HG03108 (cell line): ENCODE measurements around the gene ULK3.

Experiments used
- ATAC-seq: cut with Tn5 transposase; IDR thresholded peaks from one replicate; pipeline ENCODE4 v1.9.1; 2021; ENCODE audit warnings: moderate library complexity; ENCODE audit not compliant: unreplicated experiment

Gene ULK3

GRCh38 chr15:74840851-74841775, 1.8 kb downstream of the ULK3 start:
- ATAC-seq, result no peak

GRCh38 chr15:74839526-74840395, 3.2 kb downstream of the ULK3 start:
- no peak for ATAC-seq

GRCh38 chr15:74838746-74839525, 4.0 kb downstream of the ULK3 start:
- ATAC-seq, result no peak

GRCh38 chr15:74838137-74838516, 4.8 kb downstream of the ULK3 start:
- no peak for ATAC-seq

GRCh38 chr15:74837482-74838136, 5.3 kb downstream of the ULK3 start:
- no peak for ATAC-seq

GRCh38 chr15:74836846-74837245, 6.1 kb downstream of the ULK3 start:
- no peak for ATAC-seq

GRCh38 chr15:74835312-74835823, 7.6 kb downstream of the ULK3 start:
- ATAC-seq, result no peak

- ATAC-seq, result no peak
Observed at GRCh38 chr15:74833376-74834107, 9.4 kb downstream of the ULK3 start.

- no peak for ATAC-seq
Observed at GRCh38 chr15:74832826-74833225, 10.1 kb downstream of the ULK3 start.

GRCh38 chr15:74831813-74832495, 11.0 kb downstream of the ULK3 start:
- no peak for ATAC-seq

GRCh38 chr15:74830868-74831267, 12.1 kb downstream of the ULK3 start:
- no peak for ATAC-seq

GRCh38 chr15:74829991-74830390, 13.0 kb downstream of the ULK3 start:
- ATAC-seq, result no peak

GRCh38 chr15:74829486-74829885, 13.5 kb downstream of the ULK3 start:
- no peak for ATAC-seq

GRCh38 chr15:74828835-74829234, 14.1 kb downstream of the ULK3 start:
- no peak for ATAC-seq

GRCh38 chr15:74827614-74828013, 15.3 kb downstream of the ULK3 start:
- no peak for ATAC-seq

- ATAC-seq, result no peak
Observed at GRCh38 chr15:74826921-74827320, 16.0 kb downstream of the ULK3 start.

GRCh38 chr15:74826364-74826819, 16.6 kb downstream of the ULK3 start, which contains the start of gene CPLX3:
TSS of gene CPLX3 (plus strand) at chr15:74826627. CDS start at chr15:74826704, 77 bp downstream.
- ATAC-seq, result no peak

- ATAC-seq, result no peak
Observed at GRCh38 chr15:74825866-74826265, 17.1 kb downstream of the ULK3 start.

- ATAC-seq, result no peak
Observed at GRCh38 chr15:74824976-74825375, 18.0 kb downstream of the ULK3 start.
